GM23338 (cell line): ENCODE results near the gene HCN2. TPM values are rescaled to one million over a fixed set of nuclear protein-coding genes. Genes with fewer than 3 reads are reported as not detected.
A peak's percentile ranks its signal among the peaks of the same experiment; 100 is the strongest.

Experiments
- ATAC-seq: fragments of 200-7000 bp; cut with Tn5 transposase; 3 replicates; pipeline ENCODE4 v1.9.1; 2020
- DNase-seq: peaks from one replicate; pipeline ENCODE4 v3.0.0-alpha.2; 2015; ENCODE audit warnings: low spot score
- H2AFZ ChIP-seq: fragments of 200-600 bp; sonication (generic); 2 replicates; pipeline ENCODE4 v1.8.0; 2016; ENCODE audit warnings: antibody characterized with exemption, mild to moderate bottlenecking, moderate library complexity
- H3F3A ChIP-seq: fragments of 200-600 bp; sonication (generic); replicated peaks from 2 replicates; pipeline ENCODE4 v1.8.0; 2017; ENCODE audit warnings: antibody characterized with exemption, mixed run types, low read depth
- H3K27ac ChIP-seq: fragments of 200-600 bp; sonication (generic); 2 replicates; pipeline ENCODE4 v1.6.1; 2016; ENCODE audit warnings: low read depth
- H3K27me3 ChIP-seq: fragments of 200-600 bp; sonication (generic); 2 replicates; pipeline ENCODE4 v1.8.0; 2016; ENCODE audit warnings: mild to moderate bottlenecking, mixed run types, moderate library complexity; ENCODE audit not compliant: insufficient read depth
- H3K36me3 ChIP-seq: fragments of 200-600 bp; sonication (generic); 2 replicates; pipeline ENCODE4 v1.8.0; 2016; ENCODE audit warnings: mild to moderate bottlenecking; ENCODE audit not compliant: insufficient read depth
- H3K4me1 ChIP-seq: fragments of 200-600 bp; sonication (generic); 2 replicates; pipeline ENCODE4 v1.8.0; 2016; ENCODE audit warnings: mild to moderate bottlenecking, moderate library complexity; ENCODE audit not compliant: insufficient read depth
- H3K4me2 ChIP-seq: fragments of 200-600 bp; sonication (generic); 2 replicates; pipeline ENCODE4 v1.7.1; 2017; ENCODE audit warnings: mixed run types
- H3K4me3 ChIP-seq: fragments of 200-600 bp; sonication (generic); 2 replicates; pipeline ENCODE4 v1.6.1; 2016; ENCODE audit warnings: mixed run types
- H3K79me2 ChIP-seq: fragments of 200-600 bp; sonication (generic); replicated peaks from 2 replicates; pipeline ENCODE4 v1.8.0; 2017; ENCODE audit warnings: mild to moderate bottlenecking; ENCODE audit not compliant: insufficient read depth
- H3K9me2 ChIP-seq: fragments of 200-600 bp; sonication (generic); 2 replicates; pipeline ENCODE4 v1.8.0; 2017; ENCODE audit not compliant: insufficient read depth
- H4K20me1 ChIP-seq: fragments of 200-600 bp; sonication (generic); replicated peaks from 2 replicates; pipeline ENCODE4 v1.8.0; 2017; ENCODE audit warnings: mild to moderate bottlenecking; ENCODE audit not compliant: insufficient read depth
- H3K27ac Mint-ChIP-seq: 2 replicates; pipeline ENCODE4 v1.8.0; 2020; ENCODE audit warnings: inconsistent platforms, mild to moderate bottlenecking, moderate library complexity, mixed read lengths
- H3K27me3 Mint-ChIP-seq: 3 replicates; pipeline ENCODE4 v1.8.0; 2022; ENCODE audit warnings: low read depth, mild to moderate bottlenecking, moderate library complexity, mixed read lengths, inconsistent platforms; ENCODE audit not compliant: insufficient read depth, poor library complexity
- H3K36me3 Mint-ChIP-seq: 3 replicates; pipeline ENCODE4 v1.8.0; 2021; ENCODE audit warnings: low read depth, mild to moderate bottlenecking, inconsistent platforms, moderate library complexity, mixed read lengths
- H3K4me1 Mint-ChIP-seq: 3 replicates; pipeline ENCODE4 v1.8.0; 2020; ENCODE audit warnings: mild to moderate bottlenecking, inconsistent platforms, mixed read lengths
- H3K4me3 Mint-ChIP-seq: 3 replicates; pipeline ENCODE4 v1.8.0; 2021; ENCODE audit warnings: moderate library complexity, mild to moderate bottlenecking, inconsistent platforms, mixed read lengths
- H3K9me3 Mint-ChIP-seq: 3 replicates; pipeline ENCODE4 v1.8.0; 2020; ENCODE audit warnings: moderate library complexity, mild to moderate bottlenecking, inconsistent platforms, mixed read lengths
- CREB1 ChIP-seq: fragments of 250-450 bp; sonication (Bioruptor Pico); IDR thresholded peaks from 2 replicates; pipeline ENCODE4 v1.5.0; 2020; ENCODE audit warnings: low read depth, mild to moderate bottlenecking, moderate library complexity
- CTCF ChIP-seq, 2 experiments: fragments of 200-600 bp in 1 of 2; sonication (generic) in 1 of 2; conservative IDR thresholded peaks; 2 replicates each; pipeline versions ENCODE4 v1.5.1 to v1.6.1; 2016 to 2017; ENCODE audit warnings: antibody characterized with exemption in 2 of 2, low read depth in 2 of 2, mild to moderate bottlenecking in 2 of 2, moderate library complexity in 1 of 2
- EZH2 ChIP-seq: fragments of 200-600 bp; sonication (generic); IDR thresholded peaks from one replicate; pipeline ENCODE4 v1.8.0; 2017; ENCODE audit warnings: antibody characterized with exemption, mild to moderate bottlenecking, low read depth; ENCODE audit not compliant: unreplicated experiment
- EZH2phosphoT487 ChIP-seq: fragments of 200-600 bp; sonication (generic); IDR thresholded peaks from one replicate; pipeline ENCODE4 v1.8.1; 2018; ENCODE audit warnings: antibody characterized with exemption; ENCODE audit not compliant: unreplicated experiment
- JUNB ChIP-seq: IDR thresholded peaks from one replicate; pipeline ENCODE4 v1.6.1; 2016; ENCODE audit warnings: antibody characterized with exemption; ENCODE audit not compliant: unreplicated experiment
- NANOG ChIP-seq: IDR thresholded peaks from 2 replicates; pipeline ENCODE4 v1.6.1; 2016; ENCODE audit warnings: antibody characterized with exemption, borderline replicate concordance
- POLR2AphosphoS5 ChIP-seq: IDR thresholded peaks from 2 replicates; pipeline ENCODE4 v1.6.1; 2016; ENCODE audit warnings: antibody characterized with exemption, low read depth
- STAT1 ChIP-seq: IDR thresholded peaks from one replicate; pipeline ENCODE4 v1.6.1; 2016; ENCODE audit warnings: antibody characterized with exemption; ENCODE audit not compliant: unreplicated experiment
- ZNF114 ChIP-seq: fragments of 250-450 bp; sonication (Bioruptor Pico); IDR thresholded peaks from 2 replicates; pipeline ENCODE4 v1.5.0; 2020; ENCODE audit warnings: mild to moderate bottlenecking, moderate library complexity
- ZNF331 ChIP-seq: fragments of 250-450 bp; sonication (Bioruptor Pico); IDR thresholded peaks from 2 replicates; pipeline ENCODE4 v1.5.0; 2020; ENCODE audit warnings: low read depth, mild to moderate bottlenecking, moderate library complexity
- ZNF462 ChIP-seq: fragments of 250-450 bp; sonication (Bioruptor Pico); IDR thresholded peaks from 2 replicates; pipeline ENCODE4 v1.5.0; 2020; ENCODE audit warnings: mild to moderate bottlenecking, moderate library complexity
- polyA plus RNA-seq: library from polyadenylated mRNA; unstranded; fragments of >200 nt; fragmentation: Nextera tagmentation; extraction: Ambion mirVana; gene quantifications from 2 replicates; pipeline ENCODE4 v1.2.1, GENCODE V29; 2016
- total RNA-seq: library from RNA; depleted of rRNA; stranded (reverse); fragments of >200 nt; shearing (Covaris generic); gene quantifications from 2 replicates; pipeline ENCODE4 v1.2.3, GENCODE V29; 2014
- TF ChIP-seq, protein P1 (sequence below): IDR thresholded peaks from one replicate; pipeline ENCODE4 v1.6.1; 2018; ENCODE audit warnings: antibody characterized with exemption; ENCODE audit not compliant: unreplicated experiment
- TF ChIP-seq, protein P2 (sequence below): IDR thresholded peaks from 2 replicates; pipeline ENCODE4 v1.6.1; 2016; ENCODE audit warnings: antibody characterized with exemption

HCN2 gene
- total and polyA plus RNA-seq, 2 experiments from 2014 or later: 0.06 to 2.9 TPM

DNA sequence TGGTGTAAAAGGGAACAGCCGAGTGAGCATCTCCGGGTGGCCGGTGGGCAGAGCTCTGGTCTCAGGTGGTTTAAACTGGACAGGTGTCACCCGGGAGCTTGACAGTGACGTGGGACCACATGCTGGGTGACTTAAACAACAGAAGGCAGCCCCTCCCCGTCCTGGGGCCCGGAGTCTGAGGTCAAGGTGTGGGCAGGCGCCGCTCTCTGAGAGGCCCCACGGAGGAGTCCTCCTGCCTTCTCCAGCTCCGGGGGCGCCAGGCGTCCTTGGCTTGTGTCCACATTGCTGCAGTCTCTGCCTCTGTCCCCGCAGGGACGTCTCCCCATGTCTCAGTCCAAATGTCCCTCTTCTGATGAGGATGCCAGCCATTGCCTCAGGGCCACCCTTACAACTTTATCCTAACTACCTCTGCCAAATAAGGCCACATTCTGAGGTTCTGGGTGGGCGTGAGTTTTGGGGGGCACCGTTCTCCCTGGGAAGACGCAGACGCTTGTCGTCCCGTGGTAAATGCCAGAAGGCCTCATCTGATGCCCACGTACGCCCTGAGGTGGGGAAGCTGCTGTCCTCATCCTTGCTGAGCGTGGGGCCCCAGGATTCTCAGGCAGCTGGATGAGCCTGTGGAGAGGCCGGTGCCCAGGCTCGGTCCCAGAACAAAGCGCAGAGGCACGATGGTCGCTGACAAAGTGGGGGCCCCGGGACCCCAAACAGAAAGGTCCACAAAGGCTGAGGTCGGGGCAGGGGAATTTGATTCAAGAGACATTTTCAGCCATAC, 32.9 kb upstream of the HCN2 start:
- TF ChIP-seq CREB1 (CRISPR knock-in tag) (no peak), ZNF114 (CRISPR knock-in tag) (no peak), NANOG (no peak), EZH2phosphoT487 (no peak), POLR2AphosphoS5 (no peak), CTCF (conservative IDR thresholded peaks at IDR 0.05; ENCODE audit: low read depth in 2 of 2) (no peak), EZH2 (no peak), ZNF462 (no peak), ZNF331 (CRISPR knock-in tag) (no peak), STAT1 (no peak), JUNB (no peak)
- TF ChIP-seq, protein P1, sequence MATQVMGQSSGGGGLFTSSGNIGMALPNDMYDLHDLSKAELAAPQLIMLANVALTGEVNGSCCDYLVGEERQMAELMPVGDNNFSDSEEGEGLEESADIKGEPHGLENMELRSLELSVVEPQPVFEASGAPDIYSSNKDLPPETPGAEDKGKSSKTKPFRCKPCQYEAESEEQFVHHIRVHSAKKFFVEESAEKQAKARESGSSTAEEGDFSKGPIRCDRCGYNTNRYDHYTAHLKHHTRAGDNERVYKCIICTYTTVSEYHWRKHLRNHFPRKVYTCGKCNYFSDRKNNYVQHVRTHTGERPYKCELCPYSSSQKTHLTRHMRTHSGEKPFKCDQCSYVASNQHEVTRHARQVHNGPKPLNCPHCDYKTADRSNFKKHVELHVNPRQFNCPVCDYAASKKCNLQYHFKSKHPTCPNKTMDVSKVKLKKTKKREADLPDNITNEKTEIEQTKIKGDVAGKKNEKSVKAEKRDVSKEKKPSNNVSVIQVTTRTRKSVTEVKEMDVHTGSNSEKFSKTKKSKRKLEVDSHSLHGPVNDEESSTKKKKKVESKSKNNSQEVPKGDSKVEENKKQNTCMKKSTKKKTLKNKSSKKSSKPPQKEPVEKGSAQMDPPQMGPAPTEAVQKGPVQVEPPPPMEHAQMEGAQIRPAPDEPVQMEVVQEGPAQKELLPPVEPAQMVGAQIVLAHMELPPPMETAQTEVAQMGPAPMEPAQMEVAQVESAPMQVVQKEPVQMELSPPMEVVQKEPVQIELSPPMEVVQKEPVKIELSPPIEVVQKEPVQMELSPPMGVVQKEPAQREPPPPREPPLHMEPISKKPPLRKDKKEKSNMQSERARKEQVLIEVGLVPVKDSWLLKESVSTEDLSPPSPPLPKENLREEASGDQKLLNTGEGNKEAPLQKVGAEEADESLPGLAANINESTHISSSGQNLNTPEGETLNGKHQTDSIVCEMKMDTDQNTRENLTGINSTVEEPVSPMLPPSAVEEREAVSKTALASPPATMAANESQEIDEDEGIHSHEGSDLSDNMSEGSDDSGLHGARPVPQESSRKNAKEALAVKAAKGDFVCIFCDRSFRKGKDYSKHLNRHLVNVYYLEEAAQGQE: no peak
- TF ChIP-seq, protein P2, sequence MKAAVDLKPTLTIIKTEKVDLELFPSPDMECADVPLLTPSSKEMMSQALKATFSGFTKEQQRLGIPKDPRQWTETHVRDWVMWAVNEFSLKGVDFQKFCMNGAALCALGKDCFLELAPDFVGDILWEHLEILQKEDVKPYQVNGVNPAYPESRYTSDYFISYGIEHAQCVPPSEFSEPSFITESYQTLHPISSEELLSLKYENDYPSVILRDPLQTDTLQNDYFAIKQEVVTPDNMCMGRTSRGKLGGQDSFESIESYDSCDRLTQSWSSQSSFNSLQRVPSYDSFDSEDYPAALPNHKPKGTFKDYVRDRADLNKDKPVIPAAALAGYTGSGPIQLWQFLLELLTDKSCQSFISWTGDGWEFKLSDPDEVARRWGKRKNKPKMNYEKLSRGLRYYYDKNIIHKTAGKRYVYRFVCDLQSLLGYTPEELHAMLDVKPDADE: no peak

More for the DNA sequence above, 32.9 kb upstream of the HCN2 start:
- H3K9me2 ChIP-seq: no peaks in the 10 kb centered on the region
- H3K9me3 Mint-ChIP-seq: peaks cover 4% of the 10 kb centered on the region; the same call in 1 of the 3 replicates
- ATAC-seq (peak; percentile 21; the same call in 1 of the 3 replicates), DNase-seq (no peak)
- H4K20me1 ChIP-seq: no peaks in the 10 kb centered on the region
- H3K36me3 ChIP-seq: no peaks in the 10 kb centered on the region
- peaks cover 5% of the 10 kb centered on the region for H3K27me3 Mint-ChIP-seq
- H3K79me2 ChIP-seq: no peaks in the 10 kb centered on the region
- no peak overlapping the region for H3K4me3 ChIP-seq
- H3K27ac Mint-ChIP-seq: no peak overlapping the region
- H3K4me1 ChIP-seq: no peaks in the 10 kb centered on the region
- no peaks in the 10 kb centered on the region for H3K4me1 Mint-ChIP-seq
- no peaks in the 10 kb centered on the region for H3K27me3 ChIP-seq
- no peak overlapping the region for H3K4me2 ChIP-seq
- no peak overlapping the region for H3K27ac ChIP-seq
- H3K4me3 Mint-ChIP-seq: no peak overlapping the region
- no peaks in the 10 kb centered on the region for H3F3A ChIP-seq
- no peak overlapping the region for H2AFZ ChIP-seq
- peaks cover 4% of the 10 kb centered on the region; the same call in 2 of the 3 replicates for H3K36me3 Mint-ChIP-seq
